CD4-positive, alpha-beta T cell (primary cell): ENCODE data around the gene PARM1. TPM values are rescaled to one million over a fixed set of nuclear protein-coding genes. Genes with fewer than 3 reads are reported as not detected.

Experiments used
- ATAC-seq: fragments of 200-7000 bp; cut with Tn5 transposase; one replicate; pipeline ENCODE4 v1.10.0; 2022; ENCODE audit warnings: mild to moderate bottlenecking; ENCODE audit not compliant: poor library complexity
- CTCF ChIA-PET: fragments of 350-600 bp; sonication (Branson Sonifier 250); formaldehyde crosslinking; loops from one replicate; lab custom pipeline; 2021; ENCODE audit warnings: antibody characterized with exemption, inconsistent platforms; lab: Charles Lee
- POLR2A ChIA-PET: fragments of 350-600 bp; sonication (Branson Sonifier 250); formaldehyde crosslinking; loops from one replicate; lab custom pipeline; 2021; ENCODE audit warnings: antibody characterized with exemption, inconsistent platforms; lab: Charles Lee
- DNase-seq, 14 experiments: peaks; one replicate each; pipeline ENCODE4 v3.0.0-alpha.2; 2013 to 2020; ENCODE audit warnings: mixed read lengths in 2 of 14
- H3K27ac ChIP-seq, 2 donors: one replicate each; pipeline versions ENCODE4 v1.5.1 to v1.7.0; 2013; ENCODE audit warnings: low read length in 2 of 2, low read depth in 1 of 2, mild to moderate bottlenecking in 1 of 2
- H3K27me3 ChIP-seq, 2 experiments: 1 replicate in 1 of 2; 2 replicates in 1 of 2; pipeline versions ENCODE4 v1.6.1 to v1.7.0; 2013; ENCODE audit warnings: low read length in 2 of 2, control low read depth in 1 of 2, mild to moderate bottlenecking in 1 of 2, moderate library complexity in 1 of 2; ENCODE audit not compliant: insufficient read depth in 2 of 2, control insufficient read depth in 1 of 2
- H3K36me3 ChIP-seq: one replicate; pipeline ENCODE4 v1.6.1; 2013; ENCODE audit warnings: low read length, control low read depth; ENCODE audit not compliant: insufficient read depth
- H3K4me1 ChIP-seq: one replicate; pipeline ENCODE4 v1.6.1; 2013; ENCODE audit warnings: low read length, control low read depth; ENCODE audit not compliant: insufficient read depth
- H3K4me3 ChIP-seq: one replicate; pipeline ENCODE4 v1.5.1; 2013; ENCODE audit warnings: mild to moderate bottlenecking, low read length, moderate library complexity
- H3K9me3 ChIP-seq, 2 experiments: 1 replicate in 1 of 2; 2 replicates in 1 of 2; pipeline versions ENCODE4 v1.6.1 to v1.7.0; 2013; ENCODE audit warnings: low read length in 2 of 2, mild to moderate bottlenecking in 2 of 2, control low read depth in 1 of 2, moderate library complexity in 1 of 2; ENCODE audit not compliant: control insufficient read depth in 1 of 2, insufficient read depth in 1 of 2
- H3K27ac Mint-ChIP-seq: one replicate; pipeline ENCODE4 v1.8.0; 2020; ENCODE audit warnings: mixed read lengths
- H3K27me3 Mint-ChIP-seq: one replicate; pipeline ENCODE4 v1.8.0; 2021; ENCODE audit warnings: mixed read lengths
- H3K36me3 Mint-ChIP-seq: one replicate; pipeline ENCODE4 v1.8.0; 2021; ENCODE audit warnings: low read depth, mixed read lengths
- H3K4me1 Mint-ChIP-seq: one replicate; pipeline ENCODE4 v1.8.0; 2021; ENCODE audit warnings: low read depth, mixed read lengths
- H3K4me3 Mint-ChIP-seq: one replicate; pipeline ENCODE4 v1.8.0; 2020; ENCODE audit warnings: mild to moderate bottlenecking, mixed read lengths
- H3K9me3 Mint-ChIP-seq: one replicate; pipeline ENCODE4 v1.8.0; 2020; ENCODE audit warnings: mixed read lengths
- CTCF ChIP-seq: fragments of 200-600 bp; IDR thresholded peaks from one replicate; pipeline ENCODE4 v1.8.0; 2022; ENCODE audit warnings: antibody characterized with exemption, mild to moderate bottlenecking
- intact Hi-C, 2 experiments: fragments of 100-400 bp; cut with DNase I in 1 of 2; cut with micrococcal nuclease in 1 of 2; formaldehyde crosslinking; loops; one replicate each; pipeline versions ENCODE4 v1.15.1 to v1.9.0; 2023 to 2025; cut with DNase I, micrococcal nuclease
- total RNA-seq, 174 experiments: library from RNA in 2 of 174; stranded (reverse) in 2 of 174; gene quantifications; one replicate each; pipeline ENCODE4 v1.2.3 and lab custom pipeline; 2021 to 2026

Gene PARM1
- total RNA-seq, 2 experiments from 2014 or later: 0.05 to 0.06 TPM

GRCh38 chr4:75065909-75066308 is 133.0 kb downstream of the PARM1 start:
- Histone ChIP-seq H3K4me1 (no peaks in the 10 kb centered on the region), H3K27ac (no peak overlapping the region), H3K36me3 (no peaks in the 10 kb centered on the region), H3K9me3 (no peaks in the 10 kb centered on the region), H3K27me3 (no peaks in the 10 kb centered on the region), H3K4me3 (no peak overlapping the region)
- intact Hi-C loops: no loop called here
- no peaks in the 10 kb centered on the region for H3K4me1 Mint-ChIP-seq
- ATAC-seq (no peak), DNase-seq (no peak)
- no peaks in the 10 kb centered on the region for H3K27me3 Mint-ChIP-seq
- ChIA-PET POLR2A (no interaction called here), CTCF (no interaction called here)
- no peak overlapping the region for H3K4me3 Mint-ChIP-seq
- TF ChIP-seq CTCF: no peak
- no peak overlapping the region for H3K27ac Mint-ChIP-seq
- peaks cover 2% of the 10 kb centered on the region for H3K9me3 Mint-ChIP-seq
- no peaks in the 10 kb centered on the region for H3K36me3 Mint-ChIP-seq

- no peak for ATAC-seq
Measured at GRCh38 chr4:75069493-75070074, 136.7 kb downstream of the PARM1 start.

GRCh38 chr4:75071317-75071716 is 138.4 kb downstream of the PARM1 start:
- no peaks in the 10 kb centered on the region for H3K4me1 Mint-ChIP-seq
- Histone ChIP-seq H3K4me1 (no peaks in the 10 kb centered on the region), H3K36me3 (no peaks in the 10 kb centered on the region), H3K9me3 (no peaks in the 10 kb centered on the region), H3K27ac (no peak overlapping the region), H3K4me3 (no peak overlapping the region), H3K27me3 (no peaks in the 10 kb centered on the region)
- CTCF ChIA-PET: no interaction called here
- POLR2A ChIA-PET: no interaction called here
- H3K9me3 Mint-ChIP-seq: peaks cover 7% of the 10 kb centered on the region
- intact Hi-C loops: no loop called here
- no peak overlapping the region for H3K27ac Mint-ChIP-seq
- no peak overlapping the region for H3K4me3 Mint-ChIP-seq
- DNase-seq (no peak), ATAC-seq (no peak)
- H3K36me3 Mint-ChIP-seq: no peaks in the 10 kb centered on the region
- TF ChIP-seq CTCF: no peak
- H3K27me3 Mint-ChIP-seq: no peaks in the 10 kb centered on the region

More at GRCh38 chr4:75069493-75070074, 136.7 kb downstream of the PARM1 start:
- no peak overlapping the region for H3K4me3 Mint-ChIP-seq
- no peak for DNase-seq
- H3K9me3 Mint-ChIP-seq: peaks cover 3% of the 10 kb centered on the region
- H3K36me3 Mint-ChIP-seq: no peaks in the 10 kb centered on the region
- H3K4me3 ChIP-seq: no peak overlapping the region
- no peaks in the 10 kb centered on the region for H3K4me1 Mint-ChIP-seq
- no peaks in the 10 kb centered on the region for H3K9me3 ChIP-seq
- CTCF ChIA-PET: no interaction called here
- POLR2A ChIA-PET: no interaction called here
- H3K36me3 ChIP-seq: no peaks in the 10 kb centered on the region
- H3K27ac Mint-ChIP-seq: no peak overlapping the region
- no peaks in the 10 kb centered on the region for H3K4me1 ChIP-seq
- no peaks in the 10 kb centered on the region for H3K27me3 ChIP-seq
- H3K27ac ChIP-seq: no peak overlapping the region
- intact Hi-C loops: no loop called here
- no peaks in the 10 kb centered on the region for H3K27me3 Mint-ChIP-seq
- TF ChIP-seq CTCF: no peak
